SK-N-SH treated with all-trans-retinoic acid at 6 μM for 48 hours (cell line): ENCODE data around the gene MPDZ.

ENCODE experiments used
- ATAC-seq: fragments of 200-7000 bp; cut with Tn5 transposase; 3 replicates; pipeline ENCODE4 v1.9.1; 2020; ENCODE audit warnings: mild to moderate bottlenecking, moderate library complexity
- ARNTL ChIP-seq: fragments of 450-650 bp; formaldehyde crosslinking; IDR thresholded peaks from 2 replicates; pipeline ENCODE4 v1.5.0; 2020; ENCODE audit warnings: low read depth, mild to moderate bottlenecking, moderate library complexity, borderline replicate concordance
- BACH2 ChIP-seq: fragments of 250-450 bp; sonication (Bioruptor Pico); IDR thresholded peaks from 2 replicates; pipeline ENCODE4 v1.9.0; 2021; ENCODE audit warnings: mild to moderate bottlenecking, borderline replicate concordance
- CSDC2 ChIP-seq: fragments of 250-450 bp; sonication (Bioruptor Pico); IDR thresholded peaks from 2 replicates; pipeline ENCODE4 v1.5.0; 2020; ENCODE audit warnings: mild to moderate bottlenecking, moderate library complexity
- ESRRG ChIP-seq: fragments of 250-450 bp; sonication (Bioruptor Pico); IDR thresholded peaks from 2 replicates; pipeline ENCODE4 v1.6.1; 2021; ENCODE audit warnings: mild to moderate bottlenecking
- GLIS3 ChIP-seq: fragments of 250-450 bp; sonication (Bioruptor Pico); IDR thresholded peaks from 2 replicates; pipeline ENCODE4 v1.5.0; 2020; ENCODE audit warnings: mild to moderate bottlenecking, moderate library complexity
- ISL1 ChIP-seq: fragments of 250-450 bp; sonication (Bioruptor Pico); IDR thresholded peaks from 2 replicates; pipeline ENCODE4 v2.1.2; 2022; ENCODE audit warnings: mild to moderate bottlenecking, moderate library complexity
- OSR1 ChIP-seq: fragments of 250-450 bp; sonication (Bioruptor Pico); IDR thresholded peaks from 2 replicates; pipeline ENCODE4 v1.8.0; 2022; ENCODE audit warnings: moderate library complexity, mild to moderate bottlenecking, inconsistent platforms
- PPARA ChIP-seq: fragments of 250-450 bp; sonication (Bioruptor Pico); IDR thresholded peaks from 2 replicates; pipeline ENCODE4 v1.5.0; 2020; ENCODE audit warnings: mild to moderate bottlenecking, borderline replicate concordance
- RARB ChIP-seq: fragments of 250-450 bp; sonication (Bioruptor Pico); IDR thresholded peaks from 2 replicates; pipeline ENCODE4 v1.8.0; 2021; ENCODE audit warnings: mild to moderate bottlenecking, moderate library complexity
- SNAI2 ChIP-seq: fragments of 250-450 bp; sonication (Bioruptor Pico); IDR thresholded peaks from 2 replicates; pipeline ENCODE4 v1.5.0; 2020; ENCODE audit warnings: mild to moderate bottlenecking, moderate library complexity
- TCF4 ChIP-seq: fragments of 250-450 bp; sonication (Bioruptor Pico); IDR thresholded peaks from 2 replicates; pipeline ENCODE4 v1.8.0; 2021; ENCODE audit warnings: mild to moderate bottlenecking, moderate library complexity, borderline replicate concordance
- ZFP3 ChIP-seq: fragments of 250-450 bp; sonication (Bioruptor Pico); IDR thresholded peaks from 2 replicates; pipeline ENCODE4 v1.5.0; 2020; ENCODE audit warnings: mild to moderate bottlenecking, moderate library complexity
- ZFP30 ChIP-seq: fragments of 450-650 bp; formaldehyde crosslinking; IDR thresholded peaks from 2 replicates; pipeline ENCODE4 v1.5.0; 2022; ENCODE audit warnings: mild to moderate bottlenecking, moderate library complexity
- ZNF70 ChIP-seq: fragments of 450-650 bp; formaldehyde crosslinking; IDR thresholded peaks from 2 replicates; pipeline ENCODE4 v1.5.0; 2020; ENCODE audit warnings: mild to moderate bottlenecking, moderate library complexity
- ZNF8 ChIP-seq: fragments of 450-650 bp; formaldehyde crosslinking; IDR thresholded peaks from 2 replicates; pipeline ENCODE4 v1.5.0; 2020; ENCODE audit warnings: mild to moderate bottlenecking, moderate library complexity
- TF ChIP-seq, protein P1 (sequence below): fragments of 250-450 bp; sonication (Bioruptor Pico); IDR thresholded peaks from 2 replicates; pipeline ENCODE4 v1.8.0; 2021; ENCODE audit warnings: low read depth, mild to moderate bottlenecking, moderate library complexity, borderline replicate concordance
- TF ChIP-seq, protein P2 (sequence below): fragments of 250-450 bp; sonication (Bioruptor Pico); IDR thresholded peaks from 2 replicates; pipeline ENCODE4 v1.8.0; 2020; ENCODE audit warnings: mild to moderate bottlenecking, moderate library complexity, borderline replicate concordance
- TF ChIP-seq, protein P3 (sequence below): fragments of 250-450 bp; sonication (Bioruptor Pico); IDR thresholded peaks from 2 replicates; pipeline ENCODE4 v1.5.1; 2021; ENCODE audit warnings: mild to moderate bottlenecking, moderate library complexity
- TF ChIP-seq, protein P4 (sequence below): fragments of 250-450 bp; sonication (Bioruptor Pico); IDR thresholded peaks from 2 replicates; pipeline ENCODE4 v1.5.1; 2020; ENCODE audit warnings: low read depth, mild to moderate bottlenecking, moderate library complexity
- TF ChIP-seq, protein P5 (sequence below): fragments of 250-450 bp; sonication (Bioruptor Pico); IDR thresholded peaks from 2 replicates; pipeline ENCODE4 v1.5.0; 2020; ENCODE audit warnings: mild to moderate bottlenecking, moderate library complexity

MPDZ gene

DNA sequence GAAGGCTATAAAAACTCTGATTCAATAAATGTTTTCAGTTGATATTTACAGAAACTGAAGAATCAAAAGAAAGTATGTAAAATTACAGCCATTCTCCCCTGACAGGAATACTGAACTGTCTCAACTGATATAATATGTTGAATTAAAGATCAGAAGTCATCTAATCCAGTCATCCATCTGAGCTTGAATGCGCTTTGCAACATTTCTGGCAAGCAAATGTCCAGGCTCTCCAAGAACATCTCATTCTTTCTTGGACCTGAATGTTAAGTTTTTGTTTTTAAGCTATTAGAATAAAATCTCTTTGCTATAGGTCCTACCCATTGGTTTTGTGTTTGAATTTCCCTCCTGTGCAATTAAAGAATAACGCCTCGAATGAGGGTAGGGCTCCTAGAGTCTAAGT lies 120.5 kb downstream of the MPDZ start (continued):
- TF ChIP-seq, protein P1, sequence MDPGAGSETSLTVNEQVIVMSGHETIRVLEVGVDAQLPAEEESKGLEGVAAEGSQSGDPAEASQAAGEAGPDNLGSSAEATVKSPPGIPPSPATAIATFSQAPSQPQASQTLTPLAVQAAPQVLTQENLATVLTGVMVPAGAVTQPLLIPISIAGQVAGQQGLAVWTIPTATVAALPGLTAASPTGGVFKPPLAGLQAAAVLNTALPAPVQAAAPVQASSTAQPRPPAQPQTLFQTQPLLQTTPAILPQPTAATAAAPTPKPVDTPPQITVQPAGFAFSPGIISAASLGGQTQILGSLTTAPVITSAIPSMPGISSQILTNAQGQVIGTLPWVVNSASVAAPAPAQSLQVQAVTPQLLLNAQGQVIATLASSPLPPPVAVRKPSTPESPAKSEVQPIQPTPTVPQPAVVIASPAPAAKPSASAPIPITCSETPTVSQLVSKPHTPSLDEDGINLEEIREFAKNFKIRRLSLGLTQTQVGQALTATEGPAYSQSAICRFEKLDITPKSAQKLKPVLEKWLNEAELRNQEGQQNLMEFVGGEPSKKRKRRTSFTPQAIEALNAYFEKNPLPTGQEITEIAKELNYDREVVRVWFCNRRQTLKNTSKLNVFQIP: no peak
- TF ChIP-seq SNAI2 (CRISPR knock-in tag): no peak
- TF ChIP-seq, protein P2, sequence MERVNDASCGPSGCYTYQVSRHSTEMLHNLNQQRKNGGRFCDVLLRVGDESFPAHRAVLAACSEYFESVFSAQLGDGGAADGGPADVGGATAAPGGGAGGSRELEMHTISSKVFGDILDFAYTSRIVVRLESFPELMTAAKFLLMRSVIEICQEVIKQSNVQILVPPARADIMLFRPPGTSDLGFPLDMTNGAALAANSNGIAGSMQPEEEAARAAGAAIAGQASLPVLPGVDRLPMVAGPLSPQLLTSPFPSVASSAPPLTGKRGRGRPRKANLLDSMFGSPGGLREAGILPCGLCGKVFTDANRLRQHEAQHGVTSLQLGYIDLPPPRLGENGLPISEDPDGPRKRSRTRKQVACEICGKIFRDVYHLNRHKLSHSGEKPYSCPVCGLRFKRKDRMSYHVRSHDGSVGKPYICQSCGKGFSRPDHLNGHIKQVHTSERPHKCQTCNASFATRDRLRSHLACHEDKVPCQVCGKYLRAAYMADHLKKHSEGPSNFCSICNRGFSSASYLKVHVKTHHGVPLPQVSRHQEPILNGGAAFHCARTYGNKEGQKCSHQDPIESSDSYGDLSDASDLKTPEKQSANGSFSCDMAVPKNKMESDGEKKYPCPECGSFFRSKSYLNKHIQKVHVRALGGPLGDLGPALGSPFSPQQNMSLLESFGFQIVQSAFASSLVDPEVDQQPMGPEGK (CRISPR knock-in tag): no peak
- no peak for TF ChIP-seq GLIS3

DNA sequence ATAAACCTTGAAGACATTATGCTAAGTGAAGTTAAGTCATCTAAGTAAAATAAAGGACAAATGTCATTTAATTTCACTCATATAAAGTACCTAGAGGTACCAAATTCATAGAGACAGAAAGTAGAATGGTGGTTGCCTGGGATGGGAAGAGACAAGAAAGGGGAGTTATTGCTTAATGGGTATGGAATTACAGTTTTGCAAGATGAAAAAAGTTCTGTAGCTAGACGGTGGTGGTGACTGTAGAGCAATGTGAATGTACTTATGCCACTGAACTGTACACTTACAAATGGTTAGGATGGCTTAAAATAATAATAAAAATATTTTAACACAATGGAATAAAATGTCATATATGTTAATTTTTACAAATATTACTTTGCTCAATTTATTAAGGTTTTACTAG lies 128.0 kb downstream of the MPDZ start:
- no peak for ATAC-seq
- TF ChIP-seq, protein P3, sequence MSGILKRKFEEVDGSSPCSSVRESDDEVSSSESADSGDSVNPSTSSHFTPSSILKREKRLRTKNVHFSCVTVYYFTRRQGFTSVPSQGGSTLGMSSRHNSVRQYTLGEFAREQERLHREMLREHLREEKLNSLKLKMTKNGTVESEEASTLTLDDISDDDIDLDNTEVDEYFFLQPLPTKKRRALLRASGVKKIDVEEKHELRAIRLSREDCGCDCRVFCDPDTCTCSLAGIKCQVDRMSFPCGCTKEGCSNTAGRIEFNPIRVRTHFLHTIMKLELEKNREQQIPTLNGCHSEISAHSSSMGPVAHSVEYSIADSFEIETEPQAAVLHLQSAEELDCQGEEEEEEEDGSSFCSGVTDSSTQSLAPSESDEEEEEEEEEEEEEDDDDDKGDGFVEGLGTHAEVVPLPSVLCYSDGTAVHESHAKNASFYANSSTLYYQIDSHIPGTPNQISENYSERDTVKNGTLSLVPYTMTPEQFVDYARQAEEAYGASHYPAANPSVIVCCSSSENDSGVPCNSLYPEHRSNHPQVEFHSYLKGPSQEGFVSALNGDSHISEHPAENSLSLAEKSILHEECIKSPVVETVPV: no peak
- TF ChIP-seq ZFP3 (CRISPR knock-in tag) (no peak), ESRRG (CRISPR knock-in tag) (no peak), ARNTL (CRISPR knock-in tag) (no peak), ISL1 (CRISPR knock-in tag) (no peak), CSDC2 (CRISPR knock-in tag) (no peak), OSR1 (CRISPR knock-in tag) (no peak), ZNF8 (no peak), BACH2 (CRISPR knock-in tag) (no peak), TCF4 (no peak), ZNF70 (CRISPR knock-in tag) (no peak), RARB (no peak), SNAI2 (CRISPR knock-in tag) (no peak)
- TF ChIP-seq, protein P4, sequence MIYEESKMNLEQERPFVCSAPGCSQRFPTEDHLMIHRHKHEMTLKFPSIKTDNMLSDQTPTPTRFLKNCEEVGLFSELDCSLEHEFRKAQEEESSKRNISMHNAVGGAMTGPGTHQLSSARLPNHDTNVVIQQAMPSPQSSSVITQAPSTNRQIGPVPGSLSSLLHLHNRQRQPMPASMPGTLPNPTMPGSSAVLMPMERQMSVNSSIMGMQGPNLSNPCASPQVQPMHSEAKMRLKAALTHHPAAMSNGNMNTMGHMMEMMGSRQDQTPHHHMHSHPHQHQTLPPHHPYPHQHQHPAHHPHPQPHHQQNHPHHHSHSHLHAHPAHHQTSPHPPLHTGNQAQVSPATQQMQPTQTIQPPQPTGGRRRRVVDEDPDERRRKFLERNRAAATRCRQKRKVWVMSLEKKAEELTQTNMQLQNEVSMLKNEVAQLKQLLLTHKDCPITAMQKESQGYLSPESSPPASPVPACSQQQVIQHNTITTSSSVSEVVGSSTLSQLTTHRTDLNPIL (CRISPR knock-in tag): no peak
- TF ChIP-seq, protein P5, sequence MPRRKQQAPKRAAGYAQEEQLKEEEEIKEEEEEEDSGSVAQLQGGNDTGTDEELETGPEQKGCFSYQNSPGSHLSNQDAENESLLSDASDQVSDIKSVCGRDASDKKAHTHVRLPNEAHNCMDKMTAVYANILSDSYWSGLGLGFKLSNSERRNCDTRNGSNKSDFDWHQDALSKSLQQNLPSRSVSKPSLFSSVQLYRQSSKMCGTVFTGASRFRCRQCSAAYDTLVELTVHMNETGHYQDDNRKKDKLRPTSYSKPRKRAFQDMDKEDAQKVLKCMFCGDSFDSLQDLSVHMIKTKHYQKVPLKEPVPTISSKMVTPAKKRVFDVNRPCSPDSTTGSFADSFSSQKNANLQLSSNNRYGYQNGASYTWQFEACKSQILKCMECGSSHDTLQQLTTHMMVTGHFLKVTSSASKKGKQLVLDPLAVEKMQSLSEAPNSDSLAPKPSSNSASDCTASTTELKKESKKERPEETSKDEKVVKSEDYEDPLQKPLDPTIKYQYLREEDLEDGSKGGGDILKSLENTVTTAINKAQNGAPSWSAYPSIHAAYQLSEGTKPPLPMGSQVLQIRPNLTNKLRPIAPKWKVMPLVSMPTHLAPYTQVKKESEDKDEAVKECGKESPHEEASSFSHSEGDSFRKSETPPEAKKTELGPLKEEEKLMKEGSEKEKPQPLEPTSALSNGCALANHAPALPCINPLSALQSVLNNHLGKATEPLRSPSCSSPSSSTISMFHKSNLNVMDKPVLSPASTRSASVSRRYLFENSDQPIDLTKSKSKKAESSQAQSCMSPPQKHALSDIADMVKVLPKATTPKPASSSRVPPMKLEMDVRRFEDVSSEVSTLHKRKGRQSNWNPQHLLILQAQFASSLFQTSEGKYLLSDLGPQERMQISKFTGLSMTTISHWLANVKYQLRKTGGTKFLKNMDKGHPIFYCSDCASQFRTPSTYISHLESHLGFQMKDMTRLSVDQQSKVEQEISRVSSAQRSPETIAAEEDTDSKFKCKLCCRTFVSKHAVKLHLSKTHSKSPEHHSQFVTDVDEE: no peak

DNA sequence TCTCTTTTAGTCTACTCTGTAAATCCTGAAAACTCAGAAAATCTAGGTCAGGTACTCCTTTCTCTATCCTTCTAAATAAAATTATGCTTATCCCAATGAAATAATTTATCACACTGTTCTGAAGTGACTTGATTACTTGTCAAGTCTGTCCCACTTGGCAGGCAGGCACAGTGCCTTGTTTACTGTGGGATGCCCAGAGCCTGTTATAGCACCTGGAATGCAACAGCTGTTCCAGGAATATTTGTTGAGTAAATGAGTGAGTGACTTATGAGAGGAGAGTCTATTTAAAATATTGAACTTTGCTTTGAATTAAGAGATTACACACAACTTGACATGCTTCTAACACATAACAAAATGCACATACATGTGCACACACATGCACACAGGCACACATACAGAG lies 130.0 kb downstream of the MPDZ start:
- no peak for ATAC-seq
- TF ChIP-seq ZFP30: no peak
- TF ChIP-seq, protein P5: no peak
- TF ChIP-seq RARB: no peak
- no peak for TF ChIP-seq GLIS3
- no peak for TF ChIP-seq SNAI2 (CRISPR knock-in tag)
- no peak for TF ChIP-seq PPARA (CRISPR knock-in tag)
- no peak for TF ChIP-seq TCF4
- TF ChIP-seq, all 23 proteins: peak for 0
